Left forelimb (tissue), 1 donor: ENCODE measurements around the gene HNRNPA3.
"Not testable (repeated sequence)": the region's sequence is repeated elsewhere in the genome, so short reads cannot be mapped to it uniquely, and the experiment has no call there.

ENCODE experiments used
- DNase-seq: peaks from one replicate; pipeline ENCODE4 v3.0.0-alpha.2; 2018; ENCODE audit warnings: low spot score

The HNRNPA3 gene

GRCh38 chr2:177234267-177234666 lies 21.7 kb downstream of the HNRNPA3 start:
- no peak for DNase-seq

DNA sequence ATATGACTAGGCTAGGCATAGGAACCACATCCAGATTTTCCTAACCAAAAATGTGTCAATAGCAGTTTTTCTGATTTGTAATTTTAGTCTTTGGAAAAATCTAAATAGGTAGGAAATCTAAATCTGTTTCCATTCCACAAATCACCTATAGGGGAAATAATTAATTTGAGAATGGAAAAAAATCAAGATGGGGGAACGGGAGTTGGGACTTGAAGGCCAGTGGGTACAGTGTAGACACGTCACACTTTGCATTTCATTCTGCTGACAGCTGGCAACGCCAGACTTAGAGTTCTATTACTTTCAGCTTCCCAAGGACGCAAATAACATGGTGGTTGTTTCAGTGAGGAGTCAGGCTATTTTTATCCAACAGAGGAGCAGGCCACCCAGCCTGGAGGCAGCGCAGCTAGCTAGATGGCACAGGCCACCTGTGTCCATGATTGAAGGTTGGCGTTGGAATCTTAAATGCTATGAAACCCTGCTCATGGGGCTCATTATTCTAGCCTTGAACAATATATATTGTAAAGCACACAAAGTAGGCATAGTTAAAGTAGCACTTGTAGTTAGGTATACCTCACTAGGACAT lies 23.4 kb downstream of the HNRNPA3 start:
- DNase-seq = no peak

DNA sequence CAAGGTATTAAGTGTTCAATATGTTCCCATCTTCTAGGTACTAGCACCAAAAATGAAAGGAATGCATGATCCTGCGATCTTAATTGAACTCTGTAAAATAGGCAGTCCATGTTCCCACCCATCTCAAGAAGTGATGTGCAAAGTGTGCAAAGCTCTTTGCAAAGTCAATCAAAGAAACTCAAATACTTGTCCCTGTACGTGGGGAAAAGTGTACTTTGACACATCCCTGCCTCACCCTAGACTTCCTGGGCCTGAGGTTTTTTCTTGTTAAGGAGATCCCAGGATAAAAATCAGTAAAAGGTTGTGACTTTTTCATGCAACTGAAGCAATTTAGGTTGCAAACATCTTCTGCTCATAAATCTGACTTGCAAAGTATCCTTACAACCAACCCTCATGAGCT lies 25.3 kb downstream of the HNRNPA3 start:
- DNase-seq = no peak

GRCh38 chr2:177239053-177239452 lies 26.5 kb downstream of the HNRNPA3 start:
- DNase-seq = no peak

DNA sequence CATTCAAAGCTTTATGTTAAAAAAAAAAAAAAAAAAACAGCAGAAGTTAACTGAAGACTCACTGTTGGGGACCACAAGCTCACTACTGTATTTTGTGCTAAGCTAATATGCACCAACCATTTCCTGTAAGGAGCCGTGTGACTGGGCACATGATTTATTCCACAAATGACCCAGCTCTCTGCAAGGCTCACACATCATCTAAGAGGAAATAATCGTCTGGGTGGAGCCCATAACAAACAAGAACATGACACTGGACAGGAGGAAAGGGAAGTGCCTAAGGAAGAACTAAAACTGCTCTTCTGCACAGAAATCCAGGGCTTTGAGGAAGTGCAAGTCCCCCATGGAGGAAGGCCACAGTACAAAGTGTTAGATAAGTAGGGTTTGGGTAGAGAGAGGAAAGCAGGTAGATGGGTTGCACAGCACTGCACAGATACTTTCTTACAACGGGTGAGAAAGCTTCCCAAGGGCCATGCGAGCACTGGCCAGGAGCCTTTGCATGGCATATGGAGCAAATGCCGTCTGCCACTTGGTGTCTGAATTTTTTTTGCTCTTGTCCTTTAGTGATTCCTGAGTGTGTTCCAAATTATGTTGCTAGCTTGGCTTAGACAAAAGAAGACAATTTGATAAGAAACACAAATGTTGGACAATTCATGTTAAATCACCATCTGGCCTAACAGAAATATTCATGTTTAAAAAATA lies 27.5 kb downstream of the HNRNPA3 start:
- DNase-seq = no peak

- no peak for DNase-seq
These were observed 29.1 kb downstream of the HNRNPA3 start for GRCh38 chr2:177241711-177242120.

GRCh38 chr2:177242121-177242987 lies 29.8 kb downstream of the HNRNPA3 start:
- no peak for DNase-seq

- DNase-seq = no peak
These were observed 30.5 kb downstream of the HNRNPA3 start for GRCh38 chr2:177243073-177243472.

DNA sequence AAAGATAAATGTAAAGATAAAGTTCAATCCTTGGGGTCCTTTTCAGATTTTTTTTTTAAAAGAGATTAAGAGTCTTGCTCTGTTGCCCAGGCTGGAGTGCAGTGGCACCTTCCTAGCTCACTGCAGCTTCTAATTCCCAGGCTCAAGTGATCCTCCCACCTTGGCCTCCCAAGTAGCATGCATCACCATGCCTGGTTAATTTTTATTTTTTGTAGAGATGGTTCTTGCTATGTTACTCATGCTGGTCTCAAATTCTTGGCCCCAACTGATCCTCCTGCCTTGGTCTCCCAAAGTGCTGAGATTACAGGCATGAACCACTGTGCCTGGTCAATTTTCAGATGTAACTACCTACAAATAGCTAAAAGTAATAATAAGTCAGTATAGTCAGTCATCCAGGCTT lies 30.9 kb downstream of the HNRNPA3 start:
- no peak for DNase-seq

GRCh38 chr2:177244244-177244771 lies 31.7 kb downstream of the HNRNPA3 start:
- no peak for DNase-seq

DNA sequence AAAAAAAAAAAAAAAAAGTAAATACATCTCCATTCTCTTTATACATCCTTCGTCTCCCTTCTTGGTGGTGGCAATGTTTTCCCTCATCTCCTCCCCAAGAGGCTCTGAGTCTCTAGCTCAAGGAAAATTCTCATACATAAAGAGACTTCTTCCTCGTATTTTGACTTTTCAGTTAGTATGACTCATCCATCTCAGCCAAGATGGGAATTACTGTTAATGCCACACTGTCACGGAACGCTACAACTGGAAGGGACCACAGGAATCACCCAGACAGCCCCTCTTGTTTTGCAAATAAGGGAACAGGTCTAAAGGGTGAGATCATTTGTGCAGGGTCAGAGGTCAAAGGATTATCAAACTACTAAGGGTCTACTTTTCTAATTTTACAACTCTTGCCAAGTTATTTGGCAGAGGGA lies 32.4 kb downstream of the HNRNPA3 start:
- no peak for DNase-seq

- no peak for DNase-seq
These were observed 33.4 kb downstream of the HNRNPA3 start for GRCh38 chr2:177246000-177246399.

GRCh38 chr2:177246523-177247030 lies 34.0 kb downstream of the HNRNPA3 start:
- DNase-seq = not testable (repeated sequence)

GRCh38 chr2:177247693-177248262 lies 35.2 kb downstream of the HNRNPA3 start:
- no peak for DNase-seq

DNA sequence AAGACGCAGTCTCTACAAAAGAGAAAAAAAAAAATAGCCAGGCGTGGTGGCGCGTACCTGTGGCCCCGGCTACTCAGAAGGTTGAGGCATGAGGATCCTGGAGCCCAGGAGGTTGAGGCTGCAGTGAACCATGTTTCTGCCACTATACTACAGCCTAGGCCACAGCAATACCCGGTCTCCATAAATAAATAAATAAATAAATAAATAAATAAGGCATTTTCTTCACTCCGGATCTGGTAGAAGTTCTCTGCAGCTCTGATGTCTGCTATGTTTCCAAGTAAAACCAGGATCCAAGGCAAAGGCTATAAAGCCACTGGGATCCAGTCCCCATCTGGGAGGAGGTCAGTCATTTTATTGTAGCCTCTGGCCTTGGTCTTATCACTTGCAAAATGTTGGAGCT lies 36.4 kb downstream of the HNRNPA3 start:
- no peak for DNase-seq

GRCh38 chr2:177250461-177250860 lies 37.9 kb downstream of the HNRNPA3 start:
- DNase-seq = no peak

DNA sequence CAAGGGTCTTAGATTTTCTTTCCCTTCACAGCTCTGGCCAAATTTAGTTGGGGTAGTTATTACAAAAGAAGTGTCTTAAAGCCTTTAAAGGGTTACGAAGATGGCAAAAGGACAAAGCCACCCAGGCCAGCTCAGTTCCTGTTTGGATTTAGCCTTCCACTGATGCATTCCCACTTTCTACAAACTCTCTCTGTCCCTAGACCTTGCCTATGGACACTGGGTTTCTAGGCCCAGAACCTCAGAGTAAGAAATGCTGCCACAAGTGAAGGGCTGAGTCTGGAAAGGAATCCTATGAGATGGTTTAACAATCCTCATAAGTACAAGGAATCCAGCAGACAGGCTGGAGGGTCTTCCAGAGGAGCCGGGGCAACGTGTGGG lies 38.6 kb downstream of the HNRNPA3 start:
- no peak for DNase-seq

GRCh38 chr2:177252808-177253531 lies 40.4 kb downstream of the HNRNPA3 start:
- no peak for DNase-seq

DNA sequence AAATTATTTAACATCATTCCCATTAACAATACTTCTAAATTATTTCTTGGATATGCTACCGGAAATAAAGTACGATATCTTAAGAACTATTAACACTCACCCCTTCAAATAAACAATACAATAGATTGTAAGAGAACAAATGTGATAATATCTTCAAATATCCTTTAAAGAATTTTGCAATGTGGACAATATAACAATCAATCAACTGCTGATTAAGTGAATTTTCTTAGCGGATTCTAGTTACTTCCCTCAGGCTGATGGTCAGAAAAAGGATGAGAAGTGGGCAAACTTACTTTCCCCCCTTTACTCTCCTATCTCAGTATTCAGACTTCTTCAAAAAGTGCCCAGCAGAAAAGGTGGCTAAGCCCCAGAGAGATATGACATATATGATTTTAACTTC lies 41.1 kb downstream of the HNRNPA3 start:
- DNase-seq = no peak

- no peak for DNase-seq
These were observed 42.0 kb downstream of the HNRNPA3 start for GRCh38 chr2:177254433-177255226.

DNA sequence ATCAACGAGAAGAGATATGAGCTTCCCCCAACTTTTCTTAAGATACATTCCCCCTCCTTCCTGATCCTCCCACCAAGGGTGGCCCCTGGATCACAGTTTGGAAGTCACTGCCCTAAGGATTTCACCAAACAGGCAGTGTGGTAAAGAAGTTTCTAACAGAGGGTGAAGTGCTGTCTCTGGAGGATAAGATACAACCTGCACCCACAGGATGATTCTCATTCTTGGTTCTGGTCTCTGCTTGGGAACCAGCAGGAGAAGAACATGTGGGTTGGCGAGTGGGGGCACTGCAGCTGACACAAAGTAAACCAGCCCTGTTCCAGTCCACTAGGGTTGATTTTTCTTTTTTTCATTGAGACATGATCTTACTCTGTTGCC lies 42.6 kb downstream of the HNRNPA3 start:
- no peak for DNase-seq
